Uterus (tissue), 4 donors: Measurements from ENCODE around the gene CDC7. TPM values are rescaled to one million over a fixed set of nuclear protein-coding genes. Genes with fewer than 3 reads are reported as not detected.
"Not testable (repeated sequence)": the region's sequence is repeated elsewhere in the genome, so short reads cannot be mapped to it uniquely, and the experiment has no call there.

ENCODE experiments used
- DNase-seq, 2 donors: peaks; one replicate each; pipeline ENCODE4 v3.0.0-alpha.2; 2019 to 2020
- H3K27ac ChIP-seq, 2 donors: fragments of 200-600 bp; sonication (generic); 1 replicate in 1 of 2; 2 replicates in 1 of 2; pipeline ENCODE4 v1.5.1; 2016 to 2018
- H3K27me3 ChIP-seq, 2 donors: fragments of 200-600 bp; sonication (generic); one replicate each; pipeline ENCODE4 v1.5.1; 2018 to 2019; ENCODE audit warnings: control low read depth in 1 of 2
- H3K36me3 ChIP-seq, 2 donors: fragments of 200-600 bp; sonication (generic); one replicate each; pipeline ENCODE4 v1.5.1; 2019; ENCODE audit warnings: control low read depth in 1 of 2
- H3K4me1 ChIP-seq, 2 donors: fragments of 200-600 bp; sonication (generic); one replicate each; pipeline ENCODE4 v1.5.1; 2018 to 2019; ENCODE audit warnings: control low read depth in 1 of 2
- H3K4me3 ChIP-seq, 2 donors: fragments of 200-600 bp; sonication (generic); 1 replicate in 1 of 2; 2 replicates in 1 of 2; pipeline ENCODE4 v1.5.1; 2018 to 2019; ENCODE audit warnings: mild to moderate bottlenecking in 1 of 2
- H3K9me3 ChIP-seq, 2 donors: fragments of 200-600 bp; sonication (generic); one replicate each; pipeline ENCODE4 v1.5.1; 2019; ENCODE audit warnings: control low read depth in 1 of 2
- CTCF ChIP-seq, 4 experiments: fragments of 200-600 bp in 2 of 4; fragments of 450-650 bp in 2 of 4; sonication (generic) in 2 of 4; IDR thresholded peaks; one replicate each; pipeline ENCODE4 v1.5.1; 2016 to 2019; ENCODE audit warnings: antibody characterized with exemption in 4 of 4, mild to moderate bottlenecking in 2 of 4, moderate library complexity in 1 of 4
- POLR2A ChIP-seq, 2 donors: fragments of 450-650 bp; IDR thresholded peaks; one replicate each; pipeline ENCODE4 v1.6.1; 2016; ENCODE audit warnings: antibody characterized with exemption in 2 of 2, mild to moderate bottlenecking in 1 of 2, moderate library complexity in 1 of 2
- intact Hi-C: fragments of 100-400 bp; cut with DNase I; formaldehyde crosslinking; loops from one replicate; pipeline ENCODE4 v1.15.1; 2023; ENCODE audit warnings: low total_unique reads
- total RNA-seq, 4 donors: library from RNA; depleted of rRNA in 3 of 4; stranded (reverse); fragments of >200 nt in 3 of 4; gene quantifications; one replicate each; pipeline versions ENCODE4 v1.1.0 to v1.2.4, GENCODE V29; 2014 to 2023
- donor health status: DM: yes; HTN: yes; CAD: no.

Gene CDC7
- total RNA-seq: 10 to 100 TPM in 1 of 4 donors, 1 to 10 TPM in 2, under 1 TPM in 1; 0.59 to 33.5 (median 2.7) TPM

DNA sequence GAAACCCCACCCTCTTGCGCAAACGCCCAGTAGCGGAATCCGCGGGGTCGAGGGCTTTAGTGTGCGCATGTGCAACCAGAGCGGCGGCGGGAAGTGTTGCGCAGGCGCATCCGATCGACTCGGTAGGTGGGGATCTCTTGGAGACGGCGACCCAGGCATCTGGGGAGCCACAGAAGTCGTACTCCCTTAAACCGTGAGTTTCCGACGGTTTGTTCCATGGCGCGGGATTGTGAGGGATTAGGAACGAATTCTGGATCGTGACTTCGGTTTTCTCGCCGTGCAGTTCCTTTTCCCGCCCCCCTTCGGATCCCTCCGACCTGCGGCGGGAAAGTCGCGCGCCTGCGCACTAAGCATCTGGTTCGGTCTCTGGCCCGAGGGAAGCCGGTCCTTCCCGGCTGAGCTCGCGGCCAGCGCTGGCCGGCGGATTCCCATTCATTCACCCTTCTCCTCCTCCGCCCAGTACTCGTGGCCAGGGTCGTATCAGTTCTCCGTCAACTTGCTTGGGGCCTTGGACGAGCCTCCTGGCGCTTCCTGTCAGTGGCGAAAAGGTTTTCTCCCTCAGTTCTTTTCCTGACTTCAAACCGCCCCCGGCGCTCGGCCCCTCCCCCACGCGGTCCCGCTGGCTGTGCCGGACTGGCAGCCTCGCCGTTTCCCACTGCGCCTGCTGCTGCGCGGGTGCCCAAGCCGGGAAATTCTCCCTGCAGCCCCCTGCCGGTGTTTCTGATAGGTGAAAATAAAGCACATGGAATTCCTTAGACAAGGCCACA, at the start of gene CDC7:
Gene CDC7 (plus strand): TSS at position 96 of the 767 bp plus-strand sequence. CDS start 866 bp downstream, outside the sequence.
- peak in 1 of 2 donors; percentile 24 for TF ChIP-seq POLR2A (IDR thresholded peaks at IDR 0.05)
- TF ChIP-seq CTCF (IDR thresholded peaks at IDR 0.05): peak; percentile 9 to 34 (median 22)
- intact Hi-C loops: loop anchor here (10.0 kb wide), 1 partner anchor 216 kb away; no protein-coding TSS in a partner anchor
- peak within 1 kb of the TSS; percentile 53 to 81 for H3K4me3 ChIP-seq
- H3K9me3 ChIP-seq: no peaks in the 10 kb centered on the region
- DNase-seq: peak; percentile 93 to 96
- no peaks in the 10 kb centered on the region for H3K36me3 ChIP-seq
- H3K4me1 ChIP-seq: no peaks in the 10 kb centered on the region
- H3K27ac ChIP-seq: peak within 1 kb of the TSS; percentile 89 to 96
- H3K27me3 ChIP-seq: no peaks in the 10 kb centered on the region

DNA sequence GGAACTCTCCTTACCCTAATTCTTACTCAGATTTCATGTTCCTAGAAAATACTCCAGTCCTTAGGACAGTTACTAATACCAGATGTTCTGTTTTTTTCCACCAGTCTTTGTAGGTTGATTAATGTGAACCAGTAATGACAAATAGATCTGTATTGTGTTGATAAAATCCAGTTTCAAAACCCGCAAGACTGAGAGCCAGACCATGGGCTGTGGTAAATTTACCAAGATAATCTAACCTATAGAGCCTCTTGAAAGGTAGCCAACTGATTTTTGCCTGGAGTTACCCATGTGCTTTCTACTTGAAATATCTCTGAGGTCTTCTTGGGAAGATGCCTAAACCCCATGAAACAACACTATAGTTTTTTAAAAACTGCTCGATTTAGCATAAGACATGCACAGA, 46.5 kb upstream of the CDC7 start:
- H3K27me3 ChIP-seq: no peaks in the 10 kb centered on the region
- H3K4me3 ChIP-seq: no peak overlapping the region
- intact Hi-C loops: no loop called here
- no peaks in the 10 kb centered on the region for H3K9me3 ChIP-seq
- H3K4me1 ChIP-seq: no peaks in the 10 kb centered on the region
- H3K27ac ChIP-seq: no peak overlapping the region
- H3K36me3 ChIP-seq: no peaks in the 10 kb centered on the region
- DNase-seq: no peak
- TF ChIP-seq CTCF (IDR thresholded peaks at IDR 0.05) (no peak), POLR2A (IDR thresholded peaks at IDR 0.05) (no peak)

GRCh38 chr1:91455334-91455733, 45.3 kb upstream of the CDC7 start:
- Histone ChIP-seq H3K27ac (no peak overlapping the region), H3K27me3 (no peaks in the 10 kb centered on the region), H3K4me1 (no peaks in the 10 kb centered on the region), H3K9me3 (no peaks in the 10 kb centered on the region), H3K36me3 (no peaks in the 10 kb centered on the region), H3K4me3 (no peak overlapping the region)
- intact Hi-C loops: no loop called here
- no peak for TF ChIP-seq POLR2A (IDR thresholded peaks at IDR 0.05)
- TF ChIP-seq CTCF (IDR thresholded peaks at IDR 0.05): no peak
- no peak for DNase-seq

DNA sequence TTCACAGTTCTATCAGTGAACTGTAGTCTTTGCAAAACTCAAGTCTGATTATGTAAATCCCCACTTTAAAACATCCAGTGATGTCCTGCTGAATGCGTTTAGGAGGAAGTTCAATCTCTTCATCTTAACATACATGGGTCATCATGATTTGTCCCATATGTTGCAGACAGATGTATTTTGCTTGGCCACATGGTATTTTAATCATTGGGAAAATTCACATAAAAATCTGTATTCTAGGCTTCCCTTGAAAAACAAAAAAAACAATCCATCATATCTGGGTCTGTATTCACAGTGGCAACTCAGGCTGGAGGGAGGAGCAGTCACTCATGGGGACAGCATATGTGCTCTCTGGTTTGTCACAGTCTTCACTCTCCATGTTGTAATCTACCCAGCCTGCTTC, 44.8 kb upstream of the CDC7 start:
- no peak for DNase-seq
- Histone ChIP-seq H3K9me3 (no peaks in the 10 kb centered on the region), H3K27me3 (no peaks in the 10 kb centered on the region), H3K36me3 (no peaks in the 10 kb centered on the region), H3K4me1 (no peaks in the 10 kb centered on the region), H3K27ac (no peak overlapping the region), H3K4me3 (no peak overlapping the region)
- no peak for TF ChIP-seq CTCF (IDR thresholded peaks at IDR 0.05)
- no peak for TF ChIP-seq POLR2A (IDR thresholded peaks at IDR 0.05)
- intact Hi-C loops: no loop called here

GRCh38 chr1:91465350-91465749, 35.3 kb upstream of the CDC7 start:
- H3K36me3 ChIP-seq, H3K9me3 ChIP-seq, H3K4me3 ChIP-seq, H3K4me1 ChIP-seq, intact Hi-C loops, H3K27me3 ChIP-seq, H3K27ac ChIP-seq, DNase-seq: not testable (repeated sequence)
